Neural crest cell (in vitro differentiated cells): Measurements from ENCODE around the gene ANKH. TPM values are rescaled to one million over a fixed set of nuclear protein-coding genes. Genes with fewer than 3 reads are reported as not detected.

Source experiments
- DNase-seq: peaks from one replicate; pipeline ENCODE4 v3.0.0; 2021; ENCODE audit warnings: low read depth, mixed read lengths, low spot score
- H3K27ac Mint-ChIP-seq: one replicate; pipeline ENCODE4 v1.8.0; 2021; ENCODE audit warnings: mild to moderate bottlenecking, mixed read lengths; ENCODE audit not compliant: unreplicated experiment
- H3K27me3 Mint-ChIP-seq: 2 replicates; pipeline ENCODE4 v1.8.0; 2021; ENCODE audit warnings: low read depth, mild to moderate bottlenecking, mixed read lengths
- H3K36me3 Mint-ChIP-seq: 2 replicates; pipeline ENCODE4 v1.8.0; 2021; ENCODE audit warnings: low read depth, mild to moderate bottlenecking, mixed read lengths
- H3K4me1 Mint-ChIP-seq: 2 replicates; pipeline ENCODE4 v1.8.0; 2021; ENCODE audit warnings: mixed read lengths
- H3K4me3 Mint-ChIP-seq: one replicate; pipeline ENCODE4 v1.8.0; 2021; ENCODE audit warnings: mild to moderate bottlenecking, mixed read lengths
- H3K9me3 Mint-ChIP-seq: 2 replicates; pipeline ENCODE4 v1.8.0; 2021; ENCODE audit warnings: mixed read lengths
- total RNA-seq: library from RNA; stranded (reverse); gene quantifications from 2 replicates; pipeline ENCODE4 v1.2.1, GENCODE V29; 2021
- TF ChIP-seq, protein P1 (sequence below): fragments of 200-600 bp; sonication (generic); conservative IDR thresholded peaks from 2 replicates; pipeline ENCODE4 v1.5.0; 2021; ENCODE audit warnings: antibody characterized with exemption, mild to moderate bottlenecking

ANKH gene
- total RNA-seq, 1 donor from 2014 or later: 28.6 TPM

DNA sequence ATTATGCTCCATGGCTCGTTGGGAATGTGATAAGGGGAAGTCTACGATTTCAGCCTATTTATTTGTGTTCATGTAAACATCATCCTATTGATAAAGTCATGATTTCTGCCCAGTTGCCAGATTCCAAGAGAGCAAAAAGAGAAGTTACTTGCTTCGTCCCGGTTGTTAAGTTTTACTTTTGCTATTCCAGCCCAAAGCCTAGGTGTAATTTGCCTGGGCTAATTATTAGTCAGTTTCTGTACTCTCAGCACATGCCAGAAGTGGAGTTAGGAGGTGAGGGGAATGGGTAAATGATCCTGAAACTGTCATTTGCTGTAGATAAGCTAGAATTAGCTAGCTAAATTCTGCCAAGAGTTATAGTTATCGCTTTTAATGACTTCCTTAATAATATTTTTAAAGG, 4.5 kb upstream of the ANKH start:
- H3K4me3 Mint-ChIP-seq: no peak overlapping the region

DNA sequence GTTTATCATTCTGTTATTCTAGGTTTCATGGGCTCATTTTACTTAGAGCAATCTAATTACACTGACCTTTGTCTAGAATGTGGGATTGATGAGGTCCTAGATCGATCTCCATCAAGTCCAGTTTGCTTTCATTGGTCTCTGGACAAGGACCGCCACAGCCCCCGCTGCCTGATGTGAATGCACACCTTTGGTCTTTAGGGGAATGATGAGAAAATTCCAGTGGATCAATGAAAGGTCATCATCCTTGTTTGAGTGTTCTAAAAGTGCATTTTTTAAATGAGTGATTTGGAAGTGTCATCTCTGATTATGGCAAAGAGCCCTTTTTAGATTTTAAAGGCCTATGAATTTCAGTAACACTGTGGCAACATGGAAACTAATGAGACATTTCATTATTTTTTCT, 2.2 kb upstream of the ANKH start:
- Mint-ChIP-seq H3K27me3 (peaks cover 34% of the 10 kb centered on the region), H3K9me3 (no peaks in the 10 kb centered on the region), H3K4me1 (peaks cover 20% of the 10 kb centered on the region), H3K27ac (no peak overlapping the region), H3K36me3 (no peaks in the 10 kb centered on the region), H3K4me3 (peak overlapping the region; percentile 71)
- DNase-seq: no peak
- TF ChIP-seq, protein P1, sequence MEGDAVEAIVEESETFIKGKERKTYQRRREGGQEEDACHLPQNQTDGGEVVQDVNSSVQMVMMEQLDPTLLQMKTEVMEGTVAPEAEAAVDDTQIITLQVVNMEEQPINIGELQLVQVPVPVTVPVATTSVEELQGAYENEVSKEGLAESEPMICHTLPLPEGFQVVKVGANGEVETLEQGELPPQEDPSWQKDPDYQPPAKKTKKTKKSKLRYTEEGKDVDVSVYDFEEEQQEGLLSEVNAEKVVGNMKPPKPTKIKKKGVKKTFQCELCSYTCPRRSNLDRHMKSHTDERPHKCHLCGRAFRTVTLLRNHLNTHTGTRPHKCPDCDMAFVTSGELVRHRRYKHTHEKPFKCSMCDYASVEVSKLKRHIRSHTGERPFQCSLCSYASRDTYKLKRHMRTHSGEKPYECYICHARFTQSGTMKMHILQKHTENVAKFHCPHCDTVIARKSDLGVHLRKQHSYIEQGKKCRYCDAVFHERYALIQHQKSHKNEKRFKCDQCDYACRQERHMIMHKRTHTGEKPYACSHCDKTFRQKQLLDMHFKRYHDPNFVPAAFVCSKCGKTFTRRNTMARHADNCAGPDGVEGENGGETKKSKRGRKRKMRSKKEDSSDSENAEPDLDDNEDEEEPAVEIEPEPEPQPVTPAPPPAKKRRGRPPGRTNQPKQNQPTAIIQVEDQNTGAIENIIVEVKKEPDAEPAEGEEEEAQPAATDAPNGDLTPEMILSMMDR: no peak

More for the DNA sequence above, 4.5 kb upstream of the ANKH start:
- no peaks in the 10 kb centered on the region for H3K9me3 Mint-ChIP-seq
- no peak overlapping the region for H3K27ac Mint-ChIP-seq
- H3K27me3 Mint-ChIP-seq: peaks cover 11% of the 10 kb centered on the region
- no peak for DNase-seq
- H3K4me1 Mint-ChIP-seq: no peaks in the 10 kb centered on the region
- no peaks in the 10 kb centered on the region for H3K36me3 Mint-ChIP-seq
- TF ChIP-seq, protein P1: no peak

DNA sequence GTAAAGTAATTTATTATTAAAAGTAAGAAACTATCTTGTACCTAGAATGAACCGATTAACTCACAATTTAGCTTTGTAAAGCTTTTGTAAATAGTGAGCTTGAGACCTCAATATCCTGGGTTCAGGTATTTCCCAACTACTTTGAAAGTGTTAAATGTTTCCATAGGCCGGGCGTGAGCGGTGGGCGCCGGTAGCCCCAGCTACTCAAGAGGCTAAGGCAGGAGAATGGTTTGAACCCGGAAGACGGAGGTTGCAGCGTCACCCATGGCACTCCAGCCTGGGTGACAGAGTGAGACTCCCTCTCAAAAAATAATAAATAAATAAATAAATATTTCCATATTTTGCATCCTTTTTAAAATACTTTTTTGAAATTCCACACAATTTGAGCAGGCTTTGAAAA, 1.5 kb upstream of the ANKH start:
- Mint-ChIP-seq H3K27ac (no peak overlapping the region), H3K27me3 (peaks cover 36% of the 10 kb centered on the region), H3K4me1 (peaks cover 20% of the 10 kb centered on the region), H3K9me3 (no peaks in the 10 kb centered on the region), H3K36me3 (no peaks in the 10 kb centered on the region), H3K4me3 (no peak overlapping the region)
- no peak for DNase-seq
- TF ChIP-seq, protein P1: no peak

DNA sequence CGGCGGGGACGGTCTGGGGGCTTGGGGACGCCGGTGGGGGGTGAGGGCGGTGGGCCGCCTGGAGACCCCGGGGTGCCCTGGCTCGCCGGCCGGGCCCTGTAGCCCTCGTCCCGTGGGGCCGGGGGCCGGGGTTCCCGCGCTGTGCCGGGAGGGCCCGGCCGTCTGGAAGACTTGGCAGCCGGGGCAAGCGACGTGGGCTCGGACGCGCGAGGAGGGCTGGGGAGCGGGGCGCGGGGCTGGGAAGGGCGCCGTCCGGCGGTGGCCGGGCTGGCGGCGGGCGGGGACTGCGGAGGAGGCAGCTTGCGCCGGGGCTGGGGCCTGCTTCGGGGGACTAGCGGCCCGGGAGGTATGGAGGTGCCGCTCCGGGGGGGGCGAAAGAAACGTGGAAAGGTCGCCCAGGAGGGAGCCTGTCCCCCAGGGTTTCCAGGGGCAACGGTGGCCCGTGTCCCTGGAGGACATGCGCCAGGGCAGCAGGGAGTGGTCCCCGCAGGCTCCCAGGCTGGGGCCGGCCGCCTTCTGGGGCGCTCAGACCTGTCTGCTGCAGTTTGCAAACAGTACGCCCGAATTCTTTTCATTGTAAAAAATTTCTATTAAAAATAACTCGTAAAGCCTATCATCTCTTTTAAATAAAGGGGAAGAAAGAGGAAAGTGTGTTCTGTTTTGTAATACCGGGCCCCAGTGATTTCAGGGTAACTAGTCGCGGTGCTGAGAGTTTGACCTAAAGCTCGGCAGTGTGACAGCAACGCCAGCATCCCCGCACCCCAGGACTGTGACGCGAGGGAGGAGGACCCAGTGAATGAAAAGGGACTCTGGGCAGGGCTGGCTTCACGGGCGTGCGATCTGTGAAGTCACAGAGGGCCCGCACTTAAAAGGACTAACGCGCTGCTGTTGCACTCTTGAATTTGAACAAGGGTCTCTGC, 752 bp upstream of the ANKH start:
- H3K36me3 Mint-ChIP-seq: no peaks in the 10 kb centered on the region
- peaks cover 20% of the 10 kb centered on the region for H3K4me1 Mint-ChIP-seq
- H3K27ac Mint-ChIP-seq: peak overlapping the region; percentile 60
- peak overlapping the region; percentile 92 for H3K4me3 Mint-ChIP-seq
- no peaks in the 10 kb centered on the region for H3K9me3 Mint-ChIP-seq
- H3K27me3 Mint-ChIP-seq: peaks cover 36% of the 10 kb centered on the region
- peak; percentile 53 for DNase-seq
- TF ChIP-seq, protein P1: peak; percentile 32

DNA sequence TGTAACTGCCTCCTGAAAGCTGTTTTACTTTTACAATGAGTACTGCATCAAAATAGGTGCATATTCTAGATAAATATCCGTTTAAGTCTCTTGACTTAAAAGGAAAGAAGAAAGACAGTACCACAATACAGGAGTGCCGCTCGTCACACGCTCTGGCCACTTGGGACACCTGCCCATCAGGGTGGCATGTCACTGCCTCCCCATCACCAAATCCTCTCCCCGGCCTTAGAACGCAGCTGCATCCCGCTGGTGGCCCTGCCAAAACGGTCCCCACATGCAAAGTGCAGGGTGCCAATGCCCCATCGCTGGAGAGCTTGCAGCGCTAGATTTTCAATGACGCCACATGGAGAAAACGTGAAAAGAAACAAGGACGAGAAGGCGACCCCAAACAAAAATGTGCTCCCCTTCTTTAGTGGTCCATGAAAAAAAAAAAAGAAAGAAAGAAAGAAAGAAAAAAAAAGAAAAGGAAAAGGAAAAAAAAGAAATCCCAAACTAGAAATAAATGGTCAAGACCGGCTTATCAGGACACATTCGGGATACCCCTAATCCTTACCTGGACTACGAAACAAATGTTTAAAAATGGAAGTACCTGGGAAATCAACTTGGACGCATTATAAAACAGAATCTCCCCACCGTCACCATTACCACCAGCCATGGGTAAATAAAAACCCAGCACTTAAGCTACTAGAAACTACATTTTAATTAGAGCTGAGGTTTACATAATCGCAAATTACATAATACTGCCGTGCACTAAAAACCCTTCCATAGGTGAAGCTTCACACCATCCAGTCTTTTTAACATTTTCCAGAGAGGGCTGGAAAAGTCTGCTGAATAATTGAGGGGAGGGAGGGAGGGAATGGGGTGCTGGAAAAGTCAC, 1.0 kb downstream of the ANKH start:
- no peak for DNase-seq
- H3K36me3 Mint-ChIP-seq: no peaks in the 10 kb centered on the region
- H3K27me3 Mint-ChIP-seq: peaks cover 30% of the 10 kb centered on the region
- TF ChIP-seq, protein P1: no peak
- no peaks in the 10 kb centered on the region for H3K9me3 Mint-ChIP-seq
- H3K27ac Mint-ChIP-seq: no peak overlapping the region
- peak overlapping the region; percentile 90 for H3K4me3 Mint-ChIP-seq
- H3K4me1 Mint-ChIP-seq: peaks cover 20% of the 10 kb centered on the region
